GM15510 (cell line): Measurements from ENCODE around the gene STX2.

ENCODE experiments used
- POLR2A ChIP-seq: IDR thresholded peaks from 3 replicates; pipeline ENCODE4 v1.6.1; 2011; ENCODE audit warnings: borderline replicate concordance; ENCODE audit not compliant: insufficient read length; ENCODE audit errors: extremely low read depth

Gene STX2

DNA sequence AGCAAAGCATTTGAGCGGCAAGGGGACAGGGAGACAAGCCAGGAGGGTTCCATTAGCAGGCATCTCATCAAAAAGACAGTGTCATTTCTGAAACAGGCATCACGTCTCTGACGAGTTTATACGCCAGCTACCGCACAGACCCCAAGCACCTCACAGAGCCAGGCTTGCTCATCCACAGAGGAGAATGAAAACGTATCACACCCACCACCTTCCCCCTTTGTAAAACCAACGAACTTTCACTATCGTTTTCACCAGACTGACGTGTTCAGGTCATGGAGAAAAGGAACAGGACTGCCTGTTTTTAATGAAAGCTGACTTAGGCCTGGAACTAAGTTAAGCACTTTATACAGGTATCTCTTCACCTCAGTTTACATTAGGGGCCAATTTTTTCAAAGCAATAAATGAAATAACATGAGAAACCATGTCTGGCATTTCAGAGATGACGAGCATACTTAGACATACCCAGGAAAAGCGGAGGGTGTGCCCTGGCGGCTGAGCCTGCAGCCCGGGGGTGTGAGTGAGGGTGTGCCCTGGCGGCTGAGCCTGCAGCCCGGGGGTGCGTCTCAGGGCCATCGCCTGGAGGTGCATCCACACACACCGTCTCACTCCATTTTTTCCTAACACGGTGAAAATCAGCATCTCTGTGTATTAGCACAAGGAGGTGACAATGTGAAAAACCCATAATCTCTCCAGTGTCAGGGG, 41.9 kb downstream of the STX2 start:
- TF ChIP-seq POLR2A = no peak

- no peak for TF ChIP-seq POLR2A
Measured at GRCh38 chr12:130795906-130796305, 43.1 kb downstream of the STX2 start.

GRCh38 chr12:130793554-130793849, 45.5 kb downstream of the STX2 start:
- TF ChIP-seq POLR2A = no peak

- TF ChIP-seq POLR2A = no peak
Measured at GRCh38 chr12:130792821-130793553, 46.1 kb downstream of the STX2 start.

DNA sequence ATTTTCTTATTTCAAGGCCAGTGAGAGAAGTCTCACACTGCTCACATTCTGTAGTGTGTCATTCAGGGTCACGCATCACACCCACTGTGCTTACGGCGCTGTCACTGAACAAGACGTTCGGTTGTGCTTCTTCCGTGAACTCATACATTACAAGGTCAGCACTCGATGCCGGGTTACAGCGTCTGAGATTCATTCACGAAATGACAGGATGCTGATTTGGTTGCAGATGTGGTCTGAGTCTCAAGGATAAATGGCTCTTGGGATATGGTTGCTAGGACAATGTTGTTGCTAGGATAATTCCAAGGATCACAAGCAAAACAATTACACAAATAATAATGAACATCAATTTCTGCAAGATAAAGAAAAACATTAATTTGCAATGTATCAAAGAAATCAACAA, 47.4 kb downstream of the STX2 start:
- TF ChIP-seq POLR2A = no peak

- no peak for TF ChIP-seq POLR2A
Measured at GRCh38 chr12:130788515-130788914, 50.5 kb downstream of the STX2 start.

GRCh38 chr12:130787445-130788410, 51.3 kb downstream of the STX2 start:
- TF ChIP-seq POLR2A = no peak

DNA sequence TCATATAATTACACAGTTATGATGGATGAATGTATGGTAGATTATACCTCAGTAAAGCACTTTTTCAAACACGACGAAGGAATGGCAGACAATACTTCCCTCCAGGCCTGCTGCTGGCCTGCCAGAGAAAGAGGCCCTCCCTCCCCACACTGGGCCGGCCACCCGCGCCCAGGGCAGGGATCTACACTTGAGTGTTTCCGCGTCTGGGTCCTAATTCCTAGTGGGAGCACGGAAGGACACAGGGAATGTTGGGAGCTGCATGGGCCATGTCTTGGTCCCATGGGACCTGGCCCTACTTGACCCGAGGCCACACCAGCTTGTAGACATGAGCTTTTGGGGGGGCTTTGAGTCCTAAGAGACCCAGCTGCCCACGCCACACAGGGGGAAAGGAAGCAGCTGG, 52.0 kb downstream of the STX2 start:
- TF ChIP-seq POLR2A = no peak

GRCh38 chr12:130783110-130783715, 55.8 kb downstream of the STX2 start:
- no peak for TF ChIP-seq POLR2A

GRCh38 chr12:130780880-130781575, 58.0 kb downstream of the STX2 start:
- no peak for TF ChIP-seq POLR2A

- no peak for TF ChIP-seq POLR2A
Measured at GRCh38 chr12:130780325-130780724, 58.7 kb downstream of the STX2 start.

DNA sequence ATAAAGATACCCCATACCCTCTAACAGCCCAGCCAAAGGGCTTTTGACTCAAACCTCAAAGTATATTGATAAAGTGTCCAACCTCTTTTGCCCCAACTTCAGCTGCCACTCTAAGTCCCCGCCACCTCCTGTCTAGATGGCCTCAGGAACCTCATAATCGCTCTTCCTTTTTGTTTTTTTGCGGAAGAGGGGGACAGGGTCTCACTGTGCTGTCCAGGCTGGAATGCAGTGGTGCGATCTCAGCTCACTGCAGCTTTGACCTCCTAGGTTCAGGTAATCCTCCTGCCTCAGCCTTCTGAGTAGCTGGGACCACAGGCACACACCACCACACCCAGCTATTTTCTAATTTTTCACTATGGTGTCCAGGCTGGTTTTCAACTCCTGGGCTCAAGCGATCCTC, 60.3 kb downstream of the STX2 start:
- TF ChIP-seq POLR2A = no peak

GRCh38 chr12:130776857-130777339, 62.2 kb downstream of the STX2 start:
- TF ChIP-seq POLR2A = no peak
